K562 (cell line): ENCODE data around the gene ADGRD1. TPM values are rescaled to one million over a fixed set of nuclear protein-coding genes. Genes with fewer than 3 reads are reported as not detected.

Experiments used
- ATAC-seq: fragments of 200-7000 bp; cut with Tn5 transposase; 3 replicates; pipeline ENCODE4 v1.9.1; 2020; ENCODE audit warnings: moderate library complexity
- BruUV-seq: library from RNA; stranded (reverse); fragments of 400-500 nt; replicated peaks from 2 replicates; lab custom pipeline; 2021; lab: Mats Ljungman, UMichigan
- CTCF ChIA-PET: fragments of 300-600 bp; formaldehyde crosslinking; extraction: SDS; loops from one replicate; lab custom pipeline; 2021; ENCODE audit warnings: low intra/inter-chr PET ratio; lab: Yijun Ruan, JAX
- POLR2A ChIA-PET: fragments of 300-600, 350-650 bp; sonication (Branson Sonifier 250); formaldehyde crosslinking; extraction: SDS; loops from one replicate; lab custom pipeline; 2021; ENCODE audit warnings: antibody characterized with exemption, inconsistent platforms; lab: Yijun Ruan, JAX
- DNase-seq, 4 experiments: peaks; one replicate each; pipeline versions ENCODE4 v3.0.0 to v3.0.0-alpha.2; 2011 to 2018; ENCODE audit warnings: low spot score in 3 of 4, mixed read lengths in 3 of 4; ENCODE audit errors: extremely low read depth in 1 of 4
- FAIRE-seq: peaks from 2 replicates; lab custom pipeline; 2011; peaks lifted over from hg19 to GRCh38; lab: Jason Lieb, UNC
- H2AFZ ChIP-seq: 2 replicates; pipeline ENCODE4 v1.6.0; 2011; ENCODE audit warnings: low read depth, low read length, control low read depth, inconsistent platforms
- H3K27ac ChIP-seq: fragments of 200-600 bp; 3 replicates; pipeline ENCODE4 v1.8.0; 2011; ENCODE audit warnings: low read depth, mild to moderate bottlenecking, control low read depth, inconsistent platforms, low read length, moderate library complexity, mixed read lengths; ENCODE audit errors: extremely low read depth
- H3K27me3 ChIP-seq, 2 experiments: fragments of 300-600 bp in 1 of 2; 2 replicates in 1 of 2; 3 replicates in 1 of 2; pipeline versions ENCODE4 v1.6.0 to v1.8.0; 2011; ENCODE audit warnings: inconsistent platforms in 2 of 2, low read length in 2 of 2, mild to moderate bottlenecking in 1 of 2, mixed read lengths in 1 of 2, moderate library complexity in 1 of 2; ENCODE audit not compliant: control insufficient read depth in 2 of 2, insufficient read depth in 2 of 2
- H3K36me3 ChIP-seq: fragments of 300-600 bp; 3 replicates; pipeline ENCODE4 v1.8.0; 2011; ENCODE audit warnings: mild to moderate bottlenecking, low read length, inconsistent platforms; ENCODE audit not compliant: control insufficient read depth, insufficient read depth
- H3K4me1 ChIP-seq, 2 experiments: fragments of 200-600 bp in 1 of 2; replicated peaks in 1 of 2; 2 replicates in 1 of 2; 3 replicates in 1 of 2; pipeline versions ENCODE4 v1.5.1 to v1.8.0; 2011; ENCODE audit warnings: inconsistent platforms in 2 of 2, low read length in 2 of 2, mild to moderate bottlenecking in 1 of 2, mixed read lengths in 1 of 2, moderate library complexity in 1 of 2; ENCODE audit not compliant: control insufficient read depth in 2 of 2, insufficient read depth in 2 of 2
- H3K4me2 ChIP-seq: 2 replicates; pipeline ENCODE4 v1.6.1; 2011; ENCODE audit warnings: low read length, control low read depth, inconsistent platforms, mixed read lengths; ENCODE audit not compliant: insufficient read depth
- H3K4me3 ChIP-seq: fragments of 200-600 bp; sonication (generic), shearing (Covaris generic); 2 replicates; pipeline ENCODE4 v1.5.1; 2016; ENCODE audit warnings: control low read depth, inconsistent platforms
- H3K79me2 ChIP-seq: fragments of 200-600 bp; 3 replicates; pipeline ENCODE4 v1.8.0; 2011; ENCODE audit warnings: low read length, inconsistent platforms; ENCODE audit not compliant: control insufficient read depth, insufficient read depth
- H3K9ac ChIP-seq, 2 experiments: 2 replicates each; pipeline versions ENCODE4 v1.6.0 to v1.6.1; 2011; ENCODE audit warnings: low read depth in 2 of 2, low read length in 2 of 2, control low read depth in 1 of 2, inconsistent platforms in 1 of 2, mild to moderate bottlenecking in 1 of 2, mixed read lengths in 1 of 2; ENCODE audit not compliant: insufficient read depth in 1 of 2
- H3K9me1 ChIP-seq: one replicate; pipeline ENCODE4 v1.6.0; 2011; ENCODE audit warnings: inconsistent platforms, mild to moderate bottlenecking, low read length, moderate library complexity; ENCODE audit not compliant: control insufficient read depth, insufficient read depth
- H3K9me3 ChIP-seq: replicated peaks from 2 replicates; pipeline ENCODE4 v1.5.1; 2011; ENCODE audit warnings: low read depth, low read length, inconsistent platforms; ENCODE audit not compliant: control insufficient read depth, insufficient read depth
- H4K20me1 ChIP-seq: replicated peaks from 2 replicates; pipeline ENCODE4 v1.6.1; 2011; ENCODE audit warnings: low read length, inconsistent platforms, mixed read lengths; ENCODE audit not compliant: control insufficient read depth, insufficient read depth
- BRD4 ChIP-seq: fragments of 200-600 bp; sonication (generic); IDR thresholded peaks from 2 replicates; pipeline ENCODE4 v1.6.1; 2017; ENCODE audit warnings: inconsistent platforms
- CBFB ChIP-seq: sonication (generic); formaldehyde crosslinking; IDR thresholded peaks from 2 replicates; pipeline ENCODE4 v1.4.0; 2020; ENCODE audit warnings: mild to moderate bottlenecking, missing genetic modification reagents
- EWSR1 ChIP-seq: fragments of 450-650 bp; IDR thresholded peaks from 2 replicates; pipeline ENCODE4 v1.6.1; 2018; ENCODE audit warnings: borderline replicate concordance, mild to moderate bottlenecking, low read depth, moderate library complexity; ENCODE audit not compliant: partially characterized antibody
- HMG20A ChIP-seq: fragments of 450-650 bp; formaldehyde crosslinking; conservative IDR thresholded peaks from 2 replicates; pipeline ENCODE4 v1.4.0; 2020; ENCODE audit warnings: mild to moderate bottlenecking, mixed read lengths
- MIER1 ChIP-seq: fragments of 450-650 bp; IDR thresholded peaks from 2 replicates; pipeline ENCODE4 v1.6.1; 2016; ENCODE audit warnings: antibody characterized with exemption, mild to moderate bottlenecking, low read depth
- POLR2G ChIP-seq: fragments of 200-400 bp; formaldehyde crosslinking; IDR thresholded peaks from 2 replicates; pipeline ENCODE4 v1.6.1; 2017; ENCODE audit warnings: low read depth, mild to moderate bottlenecking, antibody characterized with exemption, low read length, moderate library complexity
- TCF7L2 ChIP-seq: fragments of 150-350 bp; IDR thresholded peaks from 2 replicates; pipeline ENCODE4 v1.6.1; 2016; ENCODE audit warnings: low read depth, mild to moderate bottlenecking, low read length, moderate library complexity
- ZBTB5 ChIP-seq: fragments of 450-650 bp; IDR thresholded peaks from 2 replicates; pipeline ENCODE4 v1.6.1; 2017; ENCODE audit warnings: antibody characterized with exemption
- ZNF165 ChIP-seq: fragments of 250-450 bp; sonication (Bioruptor Pico); IDR thresholded peaks from 2 replicates; pipeline ENCODE4 v1.4.0; 2020; ENCODE audit warnings: borderline replicate concordance
- ZNF197 ChIP-seq: fragments of 200-800 bp; sonication (Bioruptor generic); IDR thresholded peaks from 2 replicates; pipeline ENCODE4 v1.6.1; 2016; ENCODE audit warnings: low read depth, missing genetic modification characterization, missing compliant biosample characterization
- ZNF217 ChIP-seq: sonication (generic); formaldehyde crosslinking; IDR thresholded peaks from 2 replicates; pipeline ENCODE4 v1.8.0; 2022; ENCODE audit warnings: mild to moderate bottlenecking, missing genetic modification reagents
- ZNF324 ChIP-seq: fragments of 250-450 bp; sonication (Bioruptor Pico); IDR thresholded peaks from 2 replicates; pipeline ENCODE4 v1.4.0; 2020; ENCODE audit warnings: mild to moderate bottlenecking
- ZNF347 ChIP-seq: fragments of 450-650 bp; formaldehyde crosslinking; IDR thresholded peaks from 2 replicates; pipeline ENCODE4 v1.4.0; 2020; ENCODE audit warnings: low read depth, mild to moderate bottlenecking, moderate library complexity
- WGBS: fragments of 100-300 bp; shearing (Covaris generic); methylation state at CpG from one replicate; pipeline ENCODE4 v1.1.6; 2016; ENCODE audit warnings: low coverage, mixed read lengths; ENCODE audit not compliant: insufficient coverage; ENCODE audit errors: missing lambda C conversion rate; 5-methylcytosine and 5-hydroxymethylcytosine counted together
- in situ Hi-C: fragments of 300-500 bp; cut with MboI; formaldehyde crosslinking; loops from 4 replicates; pipeline ENCODE4 v1.15.0; 2018; ENCODE audit warnings: inconsistent platforms, mixed read lengths
- intact Hi-C: fragments of 100-400 bp; cut with micrococcal nuclease; formaldehyde crosslinking; loops from 2 replicates; pipeline ENCODE4 v1.14.2; 2022
- polyA plus RNA-seq, 8 experiments: library from polyadenylated mRNA; depleted of rRNA in 4 of 8; stranded (reverse) in 5 of 8; unstranded in 3 of 8; fragments of >200 nt; fragmentation: Nextera tagmentation in 2 of 8; fragmentation: Illumina TruSeq in 1 of 8; extraction: Ambion mirVana in 2 of 8; extraction: Trizol in 1 of 8; gene quantifications; 2 replicates each; pipeline versions ENCODE4 v1.2.1 to v1.2.3, GENCODE V29; 2011 to 2014; ENCODE audit warnings: inconsistent platforms in 1 of 8, missing spikeins in 1 of 8
- total RNA-seq, 7 experiments: library from RNA; depleted of rRNA in 6 of 7; stranded (reverse); fragments of >200 nt in 6 of 7; fragmentation: Illumina TruSeq in 2 of 7; extraction: Trizol in 2 of 7; gene quantifications; 2 replicates each; pipeline versions ENCODE4 v1.2.1 to v1.2.3, GENCODE V29; 2011 to 2021; ENCODE audit warnings: low replicate concordance in 1 of 7
- TF ChIP-seq, protein P1 (sequence below): fragments of 450-650 bp; formaldehyde crosslinking; IDR thresholded peaks from 2 replicates; pipeline ENCODE4 v1.4.0; 2022; ENCODE audit warnings: missing genetic modification characterization

The ADGRD1 gene
- total and polyA plus RNA-seq, 9 of the 15 experiments (the other 6 are each of a cell fraction or from before 2014, with no cell fraction given) = 1.7 to 11.7 (median 3.3) TPM

GRCh38 chr12:130948751-130949150 is 5.0 kb upstream of the ADGRD1 start:
- H3K36me3 ChIP-seq = no peaks in the 10 kb centered on the region
- no peak for ATAC-seq
- H3K4me3 ChIP-seq = no peak overlapping the region
- CTCF ChIA-PET = no interaction called here
- no peak overlapping the region for H3K27ac ChIP-seq
- FAIRE-seq = no peak
- TF ChIP-seq POLR2G (no peak), ZNF347 (CRISPR knock-in tag) (no peak), ZNF217 (CRISPR knock-in tag) (no peak), CBFB (CRISPR knock-in tag) (no peak)
- TF ChIP-seq, all 486 proteins: peak for 0
- Histone ChIP-seq H3K4me2 (peak overlapping the region; percentile 16), H3K27me3 (peaks cover 0 to 4% of the 10 kb centered on the region in 2 experiments; a peak in 2 of 5 replicates), H3K79me2 (no peaks in the 10 kb centered on the region), H2AFZ (peak overlapping the region; percentile 86), H3K9me1 (no peaks in the 10 kb centered on the region), H3K4me1 (peaks cover 16 to 25% of the 10 kb centered on the region in 2 experiments), H3K9ac (no peak overlapping the region), H3K9me3 (no peaks in the 10 kb centered on the region), H4K20me1 (no peaks in the 10 kb centered on the region)
- 36% methylated on average over 10 of the region's 10 CpGs for WGBS
- intact Hi-C loops = no loop called here
- BruUV-seq = no TSS peak
- DNase-seq = no peak
- in situ Hi-C loops = no loop called here
- POLR2A ChIA-PET = no interaction called here

DNA sequence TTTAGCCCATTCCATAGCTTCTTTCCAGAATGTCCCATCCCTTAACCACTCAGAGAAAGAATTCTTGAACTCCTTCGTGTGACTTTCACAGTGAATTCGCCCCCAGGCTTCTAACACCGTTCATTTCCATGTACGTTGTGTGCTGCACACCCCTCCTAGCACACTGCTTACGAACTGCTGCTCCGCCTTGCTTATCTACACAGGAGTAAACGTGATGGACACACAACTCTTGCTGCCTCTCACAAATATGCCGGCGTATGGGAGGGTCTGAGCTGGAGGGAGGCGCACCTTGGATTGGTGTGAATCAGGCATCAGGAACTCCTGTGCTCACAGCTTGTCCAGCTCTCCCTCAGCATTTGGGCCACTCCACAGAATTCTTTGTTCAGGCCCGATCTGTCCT is 3.9 kb upstream of the ADGRD1 start:
- ChIA-PET POLR2A (interaction anchor here (0.8 to 1.2 kb wide), 2 partner anchors 12 to 1050 kb away, joined by 3 to 5 read pairs; no protein-coding TSS in a partner anchor), CTCF (no interaction called here)
- DNase-seq = no peak
- peaks cover 0 to 4% of the 10 kb centered on the region in 2 experiments; a peak in 2 of 5 replicates for H3K27me3 ChIP-seq
- no peaks in the 10 kb centered on the region for H4K20me1 ChIP-seq
- WGBS = 45% methylated on average over 10 of the region's 11 CpGs
- in situ Hi-C loops (no loop called here), intact Hi-C loops (loop anchor here (5.0 kb wide), 1 partner anchor 52 kb away; no protein-coding TSS in a partner anchor)
- ATAC-seq = no peak
- no peak overlapping the region for H3K4me3 ChIP-seq
- no peaks in the 10 kb centered on the region for H3K79me2 ChIP-seq
- no peak overlapping the region for H3K4me2 ChIP-seq
- no peak overlapping the region for H3K27ac ChIP-seq
- no peak for FAIRE-seq
- H3K9me3 ChIP-seq = no peaks in the 10 kb centered on the region
- H3K36me3 ChIP-seq = no peaks in the 10 kb centered on the region
- peak overlapping the region; percentile 53; the same call in 1 of the 2 replicates for H2AFZ ChIP-seq
- H3K9ac ChIP-seq = no peak overlapping the region
- H3K4me1 ChIP-seq = peaks cover 25 to 35% of the 10 kb centered on the region in 2 experiments
- H3K9me1 ChIP-seq = no peaks in the 10 kb centered on the region
- BruUV-seq = no TSS peak
- TF ChIP-seq ZNF324 (no peak), BRD4 (no peak), ZNF197 (CRISPR knock-in tag) (no peak), ZBTB5 (no peak), MIER1 (no peak), EWSR1 (no peak), HMG20A (no peak), TCF7L2 (no peak), ZNF165 (CRISPR knock-in tag) (no peak)
- TF ChIP-seq, protein P1, sequence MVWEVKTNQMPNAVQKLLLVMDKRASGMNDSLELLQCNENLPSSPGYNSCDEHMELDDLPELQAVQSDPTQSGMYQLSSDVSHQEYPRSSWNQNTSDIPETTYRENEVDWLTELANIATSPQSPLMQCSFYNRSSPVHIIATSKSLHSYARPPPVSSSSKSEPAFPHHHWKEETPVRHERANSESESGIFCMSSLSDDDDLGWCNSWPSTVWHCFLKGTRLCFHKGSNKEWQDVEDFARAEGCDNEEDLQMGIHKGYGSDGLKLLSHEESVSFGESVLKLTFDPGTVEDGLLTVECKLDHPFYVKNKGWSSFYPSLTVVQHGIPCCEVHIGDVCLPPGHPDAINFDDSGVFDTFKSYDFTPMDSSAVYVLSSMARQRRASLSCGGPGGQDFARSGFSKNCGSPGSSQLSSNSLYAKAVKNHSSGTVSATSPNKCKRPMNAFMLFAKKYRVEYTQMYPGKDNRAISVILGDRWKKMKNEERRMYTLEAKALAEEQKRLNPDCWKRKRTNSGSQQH (CRISPR knock-in tag) = no peak
